H1 (cell line): ENCODE data around the gene APMAP. TPM values are rescaled to one million over a fixed set of nuclear protein-coding genes. Genes with fewer than 3 reads are reported as not detected.

Experiments
- CTCF ChIA-PET: fragments of 300-600 bp; sonication (Branson Sonifier 250); formaldehyde crosslinking; loops from one replicate; lab custom pipeline; 2021; ENCODE audit not compliant: partially characterized antibody; lab: Charles Lee
- POLR2A ChIA-PET: fragments of 300-600 bp; sonication (Branson Sonifier 250); formaldehyde crosslinking; loops from one replicate; lab custom pipeline; 2021; ENCODE audit warnings: inconsistent platforms; ENCODE audit not compliant: partially characterized antibody; lab: Charles Lee
- DNase-seq, 2 experiments: peaks; one replicate each; pipeline versions ENCODE4 v3.0.0 to v3.0.0-alpha.2; 2010 to 2022; ENCODE audit warnings: low spot score in 2 of 2, low read depth in 1 of 2, mixed read lengths in 1 of 2
- FAIRE-seq: peaks from 2 replicates; lab custom pipeline; 2011; peaks lifted over from hg19 to GRCh38; lab: Jason Lieb, UNC
- H2AFZ ChIP-seq: 2 replicates; pipeline ENCODE4 v1.8.1; 2012; ENCODE audit warnings: low read length, inconsistent platforms
- H2AK5ac ChIP-seq: 2 replicates; pipeline ENCODE4 v1.6.1; 2013; ENCODE audit warnings: low read depth, low read length
- H2BK120ac ChIP-seq: replicated peaks from 2 replicates; pipeline ENCODE3; 2013; ENCODE audit warnings: low read depth, low read length, inconsistent platforms
- H2BK12ac ChIP-seq: 2 replicates; pipeline ENCODE4 v1.6.1; 2013; ENCODE audit warnings: low read depth, low read length
- H2BK15ac ChIP-seq: 2 replicates; pipeline ENCODE4 v1.6.1; 2013; ENCODE audit warnings: low read length
- H2BK20ac ChIP-seq: 2 replicates; pipeline ENCODE4 v1.6.1; 2013; ENCODE audit warnings: low read length
- H2BK5ac ChIP-seq: 2 replicates; pipeline ENCODE4 v1.6.1; 2013; ENCODE audit warnings: low read depth, low read length
- H3K14ac ChIP-seq: 2 replicates; pipeline ENCODE4 v1.6.1; 2013; ENCODE audit warnings: inconsistent platforms; ENCODE audit not compliant: insufficient read length
- H3K18ac ChIP-seq: 2 replicates; pipeline ENCODE4 v1.6.1; 2013; ENCODE audit warnings: low read length; ENCODE audit errors: extremely low read depth
- H3K23ac ChIP-seq: 2 replicates; pipeline ENCODE4 v1.6.1; 2013; ENCODE audit warnings: inconsistent platforms; ENCODE audit not compliant: insufficient read length
- H3K23me2 ChIP-seq: 2 replicates; pipeline ENCODE4 v1.6.1; 2013; ENCODE audit warnings: low read depth, low read length
- H3K27ac ChIP-seq: 2 replicates; pipeline ENCODE4 v1.6.1; 2011; ENCODE audit warnings: low read depth, low read length, inconsistent platforms
- H3K27me3 ChIP-seq, 4 experiments: replicated peaks in 1 of 4; 1 replicate in 1 of 4; 2 replicates in 3 of 4; pipeline versions ENCODE4 v1.6.1 to v1.8.1; 2011 to 2013; ENCODE audit warnings: low read length in 3 of 4, mild to moderate bottlenecking in 3 of 4, inconsistent platforms in 2 of 4, mixed read lengths in 2 of 4, moderate library complexity in 1 of 4; ENCODE audit not compliant: control insufficient read depth in 3 of 4, insufficient read depth in 3 of 4; ENCODE audit errors: extremely low read depth in 1 of 4
- H3K36me3 ChIP-seq, 4 experiments: 2 replicates each; pipeline versions ENCODE4 v1.6.1 to v1.8.1; 2011 to 2013; ENCODE audit warnings: mild to moderate bottlenecking in 4 of 4, low read length in 3 of 4, moderate library complexity in 2 of 4, control low read depth in 1 of 4, inconsistent platforms in 1 of 4; ENCODE audit not compliant: insufficient read depth in 4 of 4, control insufficient read depth in 2 of 4
- H3K4ac ChIP-seq: replicated peaks from 2 replicates; pipeline ENCODE3; 2013; ENCODE audit warnings: low read length, low read depth, mixed read lengths, inconsistent platforms; ENCODE audit not compliant: insufficient read length
- H3K4me1 ChIP-seq, 4 experiments: replicated peaks in 1 of 4; 1 replicate in 1 of 4; 2 replicates in 3 of 4; pipeline versions ENCODE4 v1.6.1 to v1.8.1; 2011 to 2013; ENCODE audit warnings: low read length in 3 of 4, inconsistent platforms in 2 of 4, mixed read lengths in 1 of 4; ENCODE audit not compliant: insufficient read depth in 4 of 4, control insufficient read depth in 3 of 4
- H3K4me2 ChIP-seq, 2 experiments: 2 replicates each; pipeline versions ENCODE4 v1.6.1 to v1.8.1; 2011 to 2013; ENCODE audit warnings: low read depth in 2 of 2, low read length in 2 of 2, control low read depth in 1 of 2, inconsistent platforms in 1 of 2, mild to moderate bottlenecking in 1 of 2; ENCODE audit not compliant: insufficient read depth in 1 of 2
- H3K4me3 ChIP-seq, 4 experiments: fragments of 200-600, 300-600 bp in 1 of 4; sonication (generic), shearing (Covaris generic), sonication (Bioruptor Twin) in 1 of 4; 2 replicates each; pipeline versions ENCODE4 v1.5.1 to v1.8.1; 2011 to 2016; ENCODE audit warnings: low read length in 4 of 4, low read depth in 3 of 4, control low read depth in 2 of 4, inconsistent platforms in 2 of 4, mild to moderate bottlenecking in 2 of 4, mixed read lengths in 1 of 4, moderate library complexity in 1 of 4; ENCODE audit not compliant: insufficient read depth in 2 of 4; ENCODE audit errors: extremely low read depth in 1 of 4
- H3K56ac ChIP-seq: replicated peaks from 2 replicates; pipeline ENCODE3; 2013; ENCODE audit warnings: low read depth, mild to moderate bottlenecking, mixed read lengths, low read length, inconsistent platforms; ENCODE audit not compliant: insufficient read length
- H3K79me1 ChIP-seq: 2 replicates; pipeline ENCODE4 v1.6.1; 2013; ENCODE audit warnings: low read depth, low read length, control low read depth
- H3K79me2 ChIP-seq, 2 experiments: 2 replicates each; pipeline versions ENCODE4 v1.6.1 to v1.8.1; 2012 to 2013; ENCODE audit warnings: low read length in 2 of 2, mild to moderate bottlenecking in 2 of 2, inconsistent platforms in 1 of 2; ENCODE audit not compliant: insufficient read depth in 2 of 2, control insufficient read depth in 1 of 2
- H3K9ac ChIP-seq, 4 experiments: replicated peaks in 1 of 4; 1 replicate in 1 of 4; 2 replicates in 3 of 4; pipeline versions ENCODE4 v1.6.1 to v1.8.1; 2011 to 2013; ENCODE audit warnings: low read depth in 3 of 4, low read length in 3 of 4, control low read depth in 2 of 4, mild to moderate bottlenecking in 2 of 4, moderate library complexity in 2 of 4, inconsistent platforms in 1 of 4; ENCODE audit errors: extremely low read depth in 1 of 4
- H3K9me3 ChIP-seq, 2 experiments: 2 replicates each; pipeline versions ENCODE4 v1.6.1 to v1.8.1; 2012 to 2013; ENCODE audit warnings: mild to moderate bottlenecking in 2 of 2, moderate library complexity in 2 of 2, control low read depth in 1 of 2, inconsistent platforms in 1 of 2, low read depth in 1 of 2, low read length in 1 of 2, mixed read lengths in 1 of 2; ENCODE audit not compliant: insufficient read depth in 2 of 2
- H4K20me1 ChIP-seq, 2 experiments: replicated peaks in 1 of 2; 2 replicates each; pipeline versions ENCODE3 to v1.8.1; 2011 to 2013; ENCODE audit warnings: inconsistent platforms in 2 of 2, low read length in 2 of 2, mild to moderate bottlenecking in 1 of 2; ENCODE audit not compliant: insufficient read depth in 2 of 2, control insufficient read depth in 1 of 2
- H4K5ac ChIP-seq: 2 replicates; pipeline ENCODE4 v1.6.1; 2013; ENCODE audit warnings: low read length, low read depth, mixed read lengths, inconsistent platforms; ENCODE audit not compliant: insufficient read length
- H4K8ac ChIP-seq: 2 replicates; pipeline ENCODE4 v1.8.0; 2013; ENCODE audit warnings: mild to moderate bottlenecking, moderate library complexity, low read length, inconsistent platforms; ENCODE audit not compliant: insufficient read depth; ENCODE audit errors: extremely low read depth
- H4K91ac ChIP-seq: replicated peaks from 2 replicates; pipeline ENCODE3; 2013; ENCODE audit warnings: low read length, mixed read lengths, inconsistent platforms; ENCODE audit not compliant: insufficient read length
- NANOG ChIP-seq: IDR thresholded peaks from 2 replicates; pipeline ENCODE4 v1.6.1; 2011; ENCODE audit warnings: low read length, low read depth, mild to moderate bottlenecking, inconsistent platforms; ENCODE audit not compliant: insufficient read depth, poor library complexity, severe bottlenecking
- RFX5 ChIP-seq: IDR thresholded peaks from 2 replicates; pipeline ENCODE4 v1.6.1; 2011; ENCODE audit warnings: low read depth, low read length, improper control_type of control experiment, borderline replicate concordance
- SAP30 ChIP-seq: fragments of 300-600 bp; sonication (generic); IDR thresholded peaks from 2 replicates; pipeline ENCODE4 v1.7.1; 2012; ENCODE audit warnings: low read length, moderate library complexity, mild to moderate bottlenecking, inconsistent platforms; ENCODE audit not compliant: insufficient read depth, insufficient replicate concordance
- SIX5 ChIP-seq: IDR thresholded peaks from 2 replicates; pipeline ENCODE4 v1.6.1; 2011; ENCODE audit warnings: mild to moderate bottlenecking, low read depth, low read length
- SP2 ChIP-seq: IDR thresholded peaks from 2 replicates; pipeline ENCODE4 v1.6.1; 2012; ENCODE audit warnings: mild to moderate bottlenecking, low read length, inconsistent platforms
- TAF7 ChIP-seq: optimal IDR thresholded peaks from 2 replicates; pipeline ENCODE3; 2011; ENCODE audit warnings: low read depth, mild to moderate bottlenecking, inconsistent platforms, low read length, moderate library complexity, borderline replicate concordance
- TBP ChIP-seq: IDR thresholded peaks from 2 replicates; pipeline ENCODE4 v1.6.1; 2011; ENCODE audit warnings: low read depth, low read length, improper control_type of control experiment
- TCF12 ChIP-seq: IDR thresholded peaks from 2 replicates; pipeline ENCODE4 v1.6.1; 2011; ENCODE audit warnings: low read depth, mild to moderate bottlenecking, low read length
- ZNF274 ChIP-seq: IDR thresholded peaks from 2 replicates; pipeline ENCODE4 v1.7.0; 2012; ENCODE audit warnings: low read length, borderline replicate concordance; ENCODE audit errors: extremely low read depth
- WGBS, 2 experiments: shearing (Covaris generic) in 1 of 2; methylation state at CpG; one replicate each; pipeline versions ENCODE4 v1.1.6 to v1.1.7; 2013 to 2015; ENCODE audit warnings: low lambda C conversion rate in 2 of 2, mixed read lengths in 2 of 2, inconsistent platforms in 1 of 2, low coverage in 1 of 2, missing lambda C conversion rate in 1 of 2; ENCODE audit not compliant: insufficient replicate concordance in 2 of 2, insufficient coverage in 1 of 2, insufficient read length in 1 of 2; ENCODE audit errors: extremely low coverage in 1 of 2, missing lambda C conversion rate in 1 of 2; 5-methylcytosine and 5-hydroxymethylcytosine counted together
- polyA plus RNA-seq, 7 experiments: library from polyadenylated mRNA; depleted of rRNA in 3 of 7; stranded (reverse) in 5 of 7; unstranded in 2 of 7; fragments of >200 nt in 5 of 7; fragments of 200-250 nt in 2 of 7; gene quantifications; 1 replicate in 5 of 7; 2 replicates in 1 of 7; 4 replicates in 1 of 7; pipeline versions ENCODE4 v1.2.1 to v1.2.3, GENCODE V29; 2011 to 2013; ENCODE audit warnings: missing spikeins in 2 of 7, mixed read lengths in 2 of 7
- total RNA-seq: library from RNA; stranded (reverse); fragmentation: NEBNext Ultra II Directional; extraction: Animal tissue kit (Norgen Biotek cat#: 25700); gene quantifications from 2 replicates; pipeline ENCODE4 v1.2.1, GENCODE V29; 2021

The APMAP gene
- total and polyA plus RNA-seq, 2 of the 8 experiments (the other 6 are each of a cell fraction or from before 2014, with no cell fraction given), result 31.3 to 66.0 TPM

DNA sequence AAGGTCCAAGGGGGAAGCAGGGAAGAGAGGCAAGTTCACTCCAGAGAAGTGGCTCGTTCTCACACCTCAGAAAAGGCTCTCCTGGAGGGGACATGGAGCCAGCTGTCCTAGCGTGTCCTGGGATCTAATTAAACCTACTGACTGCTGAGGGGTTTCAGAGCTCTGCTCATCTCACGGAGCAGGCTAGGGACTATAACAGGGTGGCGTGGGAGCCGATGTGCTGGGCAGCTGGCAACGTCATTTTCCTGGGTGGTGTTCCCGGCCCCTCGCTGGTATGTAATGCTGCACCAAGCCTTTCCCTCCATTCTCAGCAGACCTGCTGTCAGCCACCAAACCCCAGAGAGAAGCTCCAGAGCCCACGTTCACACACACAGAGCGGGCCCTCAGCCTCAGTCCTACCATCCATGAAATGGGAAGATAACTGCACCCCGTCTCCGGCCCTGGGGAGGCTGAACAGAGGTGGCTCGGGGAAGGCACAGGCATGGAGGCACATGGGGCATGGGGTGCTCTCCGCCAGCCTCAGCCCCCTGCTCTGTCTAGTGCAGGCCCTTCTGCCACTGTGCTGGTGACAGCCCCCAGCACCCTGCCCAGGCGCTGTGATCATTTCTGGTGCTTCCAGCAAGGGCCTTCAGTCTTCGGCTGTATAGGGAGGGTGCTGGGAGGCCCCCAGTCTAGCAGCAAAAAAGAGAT, 41.6 kb downstream of the APMAP start:
- no peak overlapping the region for H2AFZ ChIP-seq
- H4K8ac ChIP-seq, result peak overlapping the region; percentile 51; the same call in 1 of the 2 replicates
- peak overlapping the region; percentile 19 for H4K91ac ChIP-seq
- no peak overlapping the region for H2AK5ac ChIP-seq
- no peak overlapping the region for H3K23ac ChIP-seq
- no peak overlapping the region for H3K4ac ChIP-seq
- H3K9me3 ChIP-seq, result no peaks in the 10 kb centered on the region
- H3K56ac ChIP-seq, result no peak overlapping the region
- H3K79me1 ChIP-seq, result no peaks in the 10 kb centered on the region
- no peaks in the 10 kb centered on the region for H3K79me2 ChIP-seq
- no peak overlapping the region for H3K14ac ChIP-seq
- no peaks in the 10 kb centered on the region for H3K27me3 ChIP-seq
- no peak overlapping the region for H3K27ac ChIP-seq
- H3K4me2 ChIP-seq, result no peak overlapping the region
- H3K36me3 ChIP-seq, result no peaks in the 10 kb centered on the region
- CTCF ChIA-PET, result interaction anchor here (0.8 to 1.3 kb wide), 5 partner anchors 12 to 199 kb away, joined by 3 to 5 read pairs (median 4); no protein-coding TSS in a partner anchor
- H2BK15ac ChIP-seq, result no peak overlapping the region
- no peak overlapping the region for H2BK20ac ChIP-seq
- no peak for FAIRE-seq
- WGBS, 2 experiments, result 91% methylated on average over 16 of the region's 16 CpGs; no CpG with 5 or more reads in 1 of the 2 experiments
- no peaks in the 10 kb centered on the region for H3K23me2 ChIP-seq
- POLR2A ChIA-PET, result no interaction called here
- H3K9ac ChIP-seq, result no peak overlapping the region
- DNase-seq, result peak in 1 of 2 experiments; percentile 43
- no peak overlapping the region for H2BK120ac ChIP-seq
- no peak overlapping the region for H2BK12ac ChIP-seq
- H3K4me3 ChIP-seq, result no peak overlapping the region
- H4K5ac ChIP-seq, result no peak overlapping the region
- H2BK5ac ChIP-seq, result no peak overlapping the region
- H3K18ac ChIP-seq, result no peak overlapping the region
- peaks cover 0 to 2% (median 0%) of the 10 kb centered on the region in 4 experiments; a peak in 1 of 7 replicates for H3K4me1 ChIP-seq
- peaks cover 0 to 3% of the 10 kb centered on the region in 2 experiments for H4K20me1 ChIP-seq
- TF ChIP-seq NANOG, result no peak
- TF ChIP-seq TCF12, result no peak
- no peak for TF ChIP-seq TAF7
- no peak for TF ChIP-seq TBP
- no peak for TF ChIP-seq SAP30
- TF ChIP-seq RFX5, result no peak
- no peak for TF ChIP-seq ZNF274
- no peak for TF ChIP-seq SP2
- TF ChIP-seq SIX5, result no peak
